Caco-2 (cell line): Measurements from ENCODE around the gene THOC3. TPM values are rescaled to one million over a fixed set of nuclear protein-coding genes. Genes with fewer than 3 reads are reported as not detected.
"Not testable (repeated sequence)": the region's sequence is repeated elsewhere in the genome, so short reads cannot be mapped to it uniquely, and the experiment has no call there.

Experiments used
- BruUV-seq: library from RNA; stranded (reverse); fragments of 400-500 nt; replicated peaks from 2 replicates; lab custom pipeline; 2021; lab: Mats Ljungman, UMichigan
- CTCF ChIA-PET: fragments of 300-600 bp; sonication (Branson Sonifier 250); formaldehyde crosslinking; loops from one replicate; lab custom pipeline; 2022; ENCODE audit warnings: antibody characterized with exemption; lab: Charles Lee
- POLR2A ChIA-PET: fragments of 300-600 bp; sonication (Branson Sonifier 250); formaldehyde crosslinking; loops from one replicate; lab custom pipeline; 2022; ENCODE audit warnings: antibody characterized with exemption; lab: Charles Lee
- DNase-seq, 2 experiments: peaks; one replicate each; pipeline versions ENCODE4 v3.0.0 to v3.0.0-alpha.2; 2020 to 2022
- H3K27me3 ChIP-seq: replicated peaks from 2 replicates; pipeline ENCODE4 v1.6.0; 2011; ENCODE audit warnings: low read length; ENCODE audit not compliant: control insufficient read depth, insufficient read depth
- H3K36me3 ChIP-seq: 2 replicates; pipeline ENCODE4 v1.5.1; 2011; ENCODE audit warnings: low read length; ENCODE audit not compliant: control insufficient read depth, insufficient read depth
- H3K4me1 ChIP-seq: fragments of 250-450 bp; sonication (Bioruptor Pico); 2 replicates; pipeline ENCODE4 v1.5.1; 2020; ENCODE audit warnings: mild to moderate bottlenecking
- H3K4me3 ChIP-seq: 2 replicates; pipeline ENCODE4 v1.5.1; 2011; ENCODE audit warnings: low read depth, mild to moderate bottlenecking, control low read depth, low read length
- H3K9me3 ChIP-seq: fragments of 250-450 bp; sonication (Bioruptor Pico); 2 replicates; pipeline ENCODE4 v1.5.1; 2020; ENCODE audit warnings: mild to moderate bottlenecking, moderate library complexity
- H3K27ac Mint-ChIP-seq: one replicate; pipeline ENCODE4 v1.8.0; 2022; ENCODE audit warnings: mixed read lengths; ENCODE audit not compliant: unreplicated experiment
- H3K27me3 Mint-ChIP-seq: one replicate; pipeline ENCODE4 v1.8.0; 2022; ENCODE audit warnings: mixed read lengths; ENCODE audit not compliant: insufficient read depth, unreplicated experiment
- H3K36me3 Mint-ChIP-seq: one replicate; pipeline ENCODE4 v1.8.0; 2022; ENCODE audit warnings: mild to moderate bottlenecking, mixed read lengths; ENCODE audit not compliant: insufficient read depth, unreplicated experiment
- H3K4me1 Mint-ChIP-seq: one replicate; pipeline ENCODE4 v1.8.0; 2022; ENCODE audit warnings: low read depth, mixed read lengths; ENCODE audit not compliant: unreplicated experiment
- H3K4me3 Mint-ChIP-seq: one replicate; pipeline ENCODE4 v1.8.0; 2022; ENCODE audit warnings: mild to moderate bottlenecking, moderate library complexity, mixed read lengths; ENCODE audit not compliant: unreplicated experiment
- H3K9me3 Mint-ChIP-seq: one replicate; pipeline ENCODE4 v1.8.0; 2022; ENCODE audit warnings: mixed read lengths; ENCODE audit not compliant: unreplicated experiment
- intact Hi-C: fragments of 100-400 bp; cut with micrococcal nuclease; formaldehyde crosslinking; loops from one replicate; pipeline ENCODE4 v1.10.0; 2022; ENCODE audit not compliant: unreplicated experiment
- total RNA-seq: library from RNA; stranded (reverse); gene quantifications from 2 replicates; pipeline ENCODE4 v1.2.3, GENCODE V29; 2022

The THOC3 gene
- total RNA-seq, 1 experiment from 2014 or later, result 81.0 TPM

GRCh38 chr5:175995506-175995905 lies 27.4 kb upstream of the THOC3 start:
- H3K36me3 Mint-ChIP-seq, H3K9me3 ChIP-seq, H3K27ac Mint-ChIP-seq, H3K36me3 ChIP-seq, H3K27me3 Mint-ChIP-seq, POLR2A ChIA-PET, intact Hi-C loops, CTCF ChIA-PET, BruUV-seq, H3K4me1 Mint-ChIP-seq, H3K9me3 Mint-ChIP-seq, H3K4me1 ChIP-seq, DNase-seq, H3K27me3 ChIP-seq, H3K4me3 ChIP-seq, H3K4me3 Mint-ChIP-seq: not testable (repeated sequence)

GRCh38 chr5:175979371-175979995 lies 11.4 kb upstream of the THOC3 start:
- H3K9me3 Mint-ChIP-seq, BruUV-seq, H3K4me1 Mint-ChIP-seq, intact Hi-C loops, H3K27ac Mint-ChIP-seq, POLR2A ChIA-PET, H3K27me3 Mint-ChIP-seq, H3K9me3 ChIP-seq, H3K27me3 ChIP-seq, CTCF ChIA-PET, DNase-seq, H3K4me1 ChIP-seq, H3K4me3 Mint-ChIP-seq, H3K4me3 ChIP-seq, H3K36me3 Mint-ChIP-seq, H3K36me3 ChIP-seq: not testable (repeated sequence)

GRCh38 chr5:175968381-175968780 lies 266 bp upstream of the THOC3 start:
- H3K36me3 Mint-ChIP-seq, H3K27me3 ChIP-seq, H3K9me3 Mint-ChIP-seq, intact Hi-C loops, H3K36me3 ChIP-seq, H3K4me1 ChIP-seq, DNase-seq, H3K27me3 Mint-ChIP-seq, POLR2A ChIA-PET, H3K9me3 ChIP-seq, H3K27ac Mint-ChIP-seq, BruUV-seq, H3K4me1 Mint-ChIP-seq, CTCF ChIA-PET: not testable (repeated sequence)
- H3K4me3 ChIP-seq, result peak overlapping the region; percentile 18
- H3K4me3 Mint-ChIP-seq, result peak overlapping the region; percentile 76

GRCh38 chr5:175962329-175962728 lies 5.8 kb downstream of the THOC3 start:
- H3K9me3 Mint-ChIP-seq, POLR2A ChIA-PET, H3K4me1 Mint-ChIP-seq, H3K27ac Mint-ChIP-seq, intact Hi-C loops, CTCF ChIA-PET, H3K27me3 Mint-ChIP-seq, H3K36me3 ChIP-seq, BruUV-seq, H3K4me1 ChIP-seq, H3K4me3 ChIP-seq, H3K27me3 ChIP-seq, H3K4me3 Mint-ChIP-seq, H3K9me3 ChIP-seq, DNase-seq, H3K36me3 Mint-ChIP-seq: not testable (repeated sequence)

GRCh38 chr5:175960228-175960627 lies 7.9 kb downstream of the THOC3 start:
- H3K9me3 Mint-ChIP-seq, intact Hi-C loops, H3K27me3 Mint-ChIP-seq, H3K36me3 Mint-ChIP-seq, H3K36me3 ChIP-seq, H3K4me3 ChIP-seq, H3K4me3 Mint-ChIP-seq, H3K27me3 ChIP-seq, H3K4me1 Mint-ChIP-seq, H3K27ac Mint-ChIP-seq, H3K4me1 ChIP-seq, DNase-seq, H3K9me3 ChIP-seq, POLR2A ChIA-PET, CTCF ChIA-PET, BruUV-seq: not testable (repeated sequence)

GRCh38 chr5:175958515-175958914 lies 9.6 kb downstream of the THOC3 start:
- H3K9me3 ChIP-seq, intact Hi-C loops, BruUV-seq, POLR2A ChIA-PET, H3K4me3 Mint-ChIP-seq, DNase-seq, H3K27me3 ChIP-seq, H3K4me1 ChIP-seq, H3K27me3 Mint-ChIP-seq, H3K36me3 Mint-ChIP-seq, CTCF ChIA-PET, H3K4me3 ChIP-seq, H3K4me1 Mint-ChIP-seq, H3K27ac Mint-ChIP-seq, H3K9me3 Mint-ChIP-seq, H3K36me3 ChIP-seq: not testable (repeated sequence)

- H3K27ac Mint-ChIP-seq, H3K27me3 Mint-ChIP-seq, H3K4me1 ChIP-seq, DNase-seq, intact Hi-C loops, POLR2A ChIA-PET, H3K4me1 Mint-ChIP-seq, CTCF ChIA-PET, H3K4me3 ChIP-seq, BruUV-seq, H3K9me3 ChIP-seq, H3K36me3 ChIP-seq, H3K36me3 Mint-ChIP-seq, H3K27me3 ChIP-seq, H3K9me3 Mint-ChIP-seq, H3K4me3 Mint-ChIP-seq: not testable (repeated sequence)
Measured at GRCh38 chr5:175954107-175954506, 14.0 kb downstream of the THOC3 start.
